GM21786 (cell line): Measurements from ENCODE around the gene CAMK2A.
"Not testable (repeated sequence)": the region's sequence is repeated elsewhere in the genome, so short reads cannot be mapped to it uniquely, and the experiment has no call there.

Experiments used
- ATAC-seq: cut with Tn5 transposase; IDR thresholded peaks from one replicate; pipeline ENCODE4 v1.9.1; 2021; ENCODE audit not compliant: unreplicated experiment

Gene CAMK2A

GRCh38 chr5:150255659-150256409 lies 33.7 kb downstream of the CAMK2A start:
- no peak for ATAC-seq

GRCh38 chr5:150254774-150255173 lies 34.8 kb downstream of the CAMK2A start:
- ATAC-seq: no peak

GRCh38 chr5:150254363-150254762 lies 35.2 kb downstream of the CAMK2A start:
- no peak for ATAC-seq

- ATAC-seq: no peak
These were observed 36.0 kb downstream of the CAMK2A start for GRCh38 chr5:150253416-150254208.

- no peak for ATAC-seq
These were observed 37.1 kb downstream of the CAMK2A start for GRCh38 chr5:150252489-150252888.

- ATAC-seq: no peak
These were observed 38.1 kb downstream of the CAMK2A start for GRCh38 chr5:150251504-150251903.

GRCh38 chr5:150249744-150250143 lies 39.8 kb downstream of the CAMK2A start:
- no peak for ATAC-seq

GRCh38 chr5:150248946-150249345 lies 40.6 kb downstream of the CAMK2A start:
- no peak for ATAC-seq

GRCh38 chr5:150248493-150248892 lies 41.1 kb downstream of the CAMK2A start:
- not testable (repeated sequence) for ATAC-seq

GRCh38 chr5:150247726-150248125 lies 41.8 kb downstream of the CAMK2A start:
- ATAC-seq: no peak

- ATAC-seq: no peak
These were observed 42.7 kb downstream of the CAMK2A start for GRCh38 chr5:150246835-150247234.

- ATAC-seq: no peak
These were observed 43.1 kb downstream of the CAMK2A start for GRCh38 chr5:150246429-150246828.

- no peak for ATAC-seq
These were observed 43.8 kb downstream of the CAMK2A start for GRCh38 chr5:150245808-150246207.

- ATAC-seq: no peak
These were observed 44.3 kb downstream of the CAMK2A start for GRCh38 chr5:150245111-150245789.

- no peak for ATAC-seq
These were observed 45.4 kb downstream of the CAMK2A start for GRCh38 chr5:150244209-150244608.

GRCh38 chr5:150243590-150243989 lies 46.0 kb downstream of the CAMK2A start:
- ATAC-seq: no peak

- no peak for ATAC-seq
These were observed 47.2 kb downstream of the CAMK2A start for GRCh38 chr5:150242251-150242894.

- no peak for ATAC-seq
These were observed 48.0 kb downstream of the CAMK2A start for GRCh38 chr5:150241298-150242160.

- no peak for ATAC-seq
These were observed 49.8 kb downstream of the CAMK2A start for GRCh38 chr5:150239794-150240122.

- no peak for ATAC-seq
These were observed 50.3 kb downstream of the CAMK2A start for GRCh38 chr5:150239099-150239793.
